ENCODE results near the gene TMX2. TPM values are rescaled to one million over a fixed set of nuclear protein-coding genes. Genes with fewer than 3 reads are reported as not detected.
A peak's percentile ranks its signal among the peaks of the same experiment; 100 is the strongest.

TMX2 gene, protein sequence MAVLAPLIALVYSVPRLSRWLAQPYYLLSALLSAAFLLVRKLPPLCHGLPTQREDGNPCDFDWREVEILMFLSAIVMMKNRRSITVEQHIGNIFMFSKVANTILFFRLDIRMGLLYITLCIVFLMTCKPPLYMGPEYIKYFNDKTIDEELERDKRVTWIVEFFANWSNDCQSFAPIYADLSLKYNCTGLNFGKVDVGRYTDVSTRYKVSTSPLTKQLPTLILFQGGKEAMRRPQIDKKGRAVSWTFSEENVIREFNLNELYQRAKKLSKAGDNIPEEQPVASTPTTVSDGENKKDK
- total RNA-seq, result 100 to 1,000 TPM in 2 of 9 donors, 10 to 100 TPM in 7; 63.0 to 180 (median 93.0) TPM
- polyA plus RNA-seq, result 100 to 1,000 TPM in 1 of 3 donors, 10 to 100 TPM in 2; 47.0 to 210 (median 57.4) TPM
- long read RNA-seq, donor 1, transcript TMX2-201 (8 exons, 1,631 nt), result major isoform, 55 of 241 reads
- long read RNA-seq, donor 1, partial matches to known transcripts, result 180 of 241 reads
- long read RNA-seq, donor 1, other reads (novel, unspliced or antisense), result 0 of 241 reads
- long read RNA-seq, donor 2, transcript TMX2-201 (8 exons, 1,631 nt), result major isoform, 31 of 35 reads
- long read RNA-seq, donor 2, partial matches to known transcripts, result 0 of 35 reads
- long read RNA-seq, donor 2, other reads (novel, unspliced or antisense), result 0 of 35 reads
- long read RNA-seq, donor 3, transcript TMX2-201 (8 exons, 1,631 nt), result major isoform, 37 of 40 reads
- long read RNA-seq, donor 3, partial matches to known transcripts, result 0 of 40 reads
- long read RNA-seq, donor 3, other reads (novel, unspliced or antisense), result 0 of 40 reads
- long read RNA-seq, donor 4, transcript TMX2-201 (8 exons, 1,631 nt), result major isoform, 52 of 61 reads
- long read RNA-seq, donor 4, partial matches to known transcripts, result 2 of 61 reads
- long read RNA-seq, donor 4, other reads (novel, unspliced or antisense), result 3 of 61 reads
- long read RNA-seq, donor 5, transcript TMX2-202 (7 exons, 1,521 nt), result minor isoform, 8 of 110 reads
- long read RNA-seq, donor 5, transcript TMX2-201 (8 exons, 1,631 nt), result major isoform, 85 of 110 reads
- long read RNA-seq, donor 5, partial matches to known transcripts, result 4 of 110 reads
- long read RNA-seq, donor 5, other reads (novel, unspliced or antisense), result 11 of 110 reads
- long read RNA-seq, donor 6, transcript TMX2-201 (8 exons, 1,631 nt), result major isoform, 35 of 41 reads
- long read RNA-seq, donor 6, partial matches to known transcripts, result 0 of 41 reads
- long read RNA-seq, donor 6, other reads (novel, unspliced or antisense), result 1 of 41 reads
- long read RNA-seq, donor 7, transcript TMX2-201 (8 exons, 1,631 nt), result major isoform, 19 of 22 reads
- long read RNA-seq, donor 7, partial matches to known transcripts, result 0 of 22 reads
- long read RNA-seq, donor 7, other reads (novel, unspliced or antisense), result 0 of 22 reads
- long read RNA-seq, donor 8, transcript TMX2-201 (8 exons, 1,631 nt), result major isoform, 45 of 47 reads
- long read RNA-seq, donor 8, partial matches to known transcripts, result 0 of 47 reads
- long read RNA-seq, donor 8, other reads (novel, unspliced or antisense), result 0 of 47 reads
- long read RNA-seq, donor 9, transcript TMX2-201 (8 exons, 1,631 nt), result major isoform, 31 of 125 reads
- long read RNA-seq, donor 9, partial matches to known transcripts, result 94 of 125 reads
- long read RNA-seq, donor 9, other reads (novel, unspliced or antisense), result 0 of 125 reads
- long read RNA-seq, donor 10, transcript TMX2-201 (8 exons, 1,631 nt), result major isoform, 20 of 22 reads
- long read RNA-seq, donor 10, partial matches to known transcripts, result 0 of 22 reads
- long read RNA-seq, donor 10, other reads (novel, unspliced or antisense), result 0 of 22 reads

DNA sequence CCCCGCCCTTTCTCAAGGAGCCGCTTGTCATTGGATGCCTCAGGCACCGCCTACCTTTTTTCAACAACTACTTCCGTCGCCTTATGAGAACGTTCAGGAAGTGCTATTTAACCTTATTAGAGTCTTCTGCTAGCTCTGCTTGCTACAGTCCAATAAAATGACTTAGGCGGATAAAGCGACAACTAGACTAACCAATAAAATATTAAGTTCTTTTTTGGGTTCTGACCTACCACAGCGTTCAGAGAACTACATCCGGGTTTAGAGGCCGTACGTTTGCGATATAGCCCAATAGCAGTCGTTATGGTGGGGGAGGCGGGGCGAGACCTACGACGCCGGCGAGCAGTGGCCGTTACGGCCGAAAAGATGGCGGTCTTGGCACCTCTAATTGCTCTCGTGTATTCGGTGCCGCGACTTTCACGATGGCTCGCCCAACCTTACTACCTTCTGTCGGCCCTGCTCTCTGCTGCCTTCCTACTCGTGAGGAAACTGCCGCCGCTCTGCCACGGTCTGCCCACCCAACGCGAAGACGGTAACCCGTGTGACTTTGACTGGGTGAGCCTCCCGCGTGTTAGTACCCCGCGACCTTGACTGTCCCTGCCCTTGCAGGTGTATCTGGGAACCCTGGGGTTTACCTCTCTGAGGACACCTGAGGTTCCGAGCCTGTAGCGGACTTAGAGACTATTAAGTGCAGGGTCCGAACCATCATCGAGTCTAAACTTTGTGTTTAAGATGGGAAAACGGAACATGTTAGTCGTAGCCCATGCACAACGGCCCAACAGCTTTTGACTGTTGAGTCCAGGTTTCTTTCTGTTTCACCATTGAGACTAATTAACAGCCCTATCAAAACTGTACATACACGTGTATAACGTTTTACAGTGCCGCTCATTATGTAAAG lies at the start of gene TMX2:
TSS of gene TMX2 (plus strand) at position 338 of the 895 bp plus-strand sequence. CDS start at position 364, 26 bp downstream.
- peaks cover 11 to 38% of the 10 kb centered on the region in 2 donors for H3K4me1 ChIP-seq (replicated peaks in 1 of 2)
- 0 to 1% (median 0%) methylated on average over 29 to 53 of the region's 53 CpGs for whole genome bisulfite sequencing, 4 donors
- H3K27ac ChIP-seq, result peak within 1 kb of the TSS; percentile 49 to 94 (median 86)
- peak in 1 of 2 donors; percentile 30 for TF ChIP-seq POLR2A (IDR thresholded peaks at IDR 0.05)
- TF ChIP-seq, protein P1, sequence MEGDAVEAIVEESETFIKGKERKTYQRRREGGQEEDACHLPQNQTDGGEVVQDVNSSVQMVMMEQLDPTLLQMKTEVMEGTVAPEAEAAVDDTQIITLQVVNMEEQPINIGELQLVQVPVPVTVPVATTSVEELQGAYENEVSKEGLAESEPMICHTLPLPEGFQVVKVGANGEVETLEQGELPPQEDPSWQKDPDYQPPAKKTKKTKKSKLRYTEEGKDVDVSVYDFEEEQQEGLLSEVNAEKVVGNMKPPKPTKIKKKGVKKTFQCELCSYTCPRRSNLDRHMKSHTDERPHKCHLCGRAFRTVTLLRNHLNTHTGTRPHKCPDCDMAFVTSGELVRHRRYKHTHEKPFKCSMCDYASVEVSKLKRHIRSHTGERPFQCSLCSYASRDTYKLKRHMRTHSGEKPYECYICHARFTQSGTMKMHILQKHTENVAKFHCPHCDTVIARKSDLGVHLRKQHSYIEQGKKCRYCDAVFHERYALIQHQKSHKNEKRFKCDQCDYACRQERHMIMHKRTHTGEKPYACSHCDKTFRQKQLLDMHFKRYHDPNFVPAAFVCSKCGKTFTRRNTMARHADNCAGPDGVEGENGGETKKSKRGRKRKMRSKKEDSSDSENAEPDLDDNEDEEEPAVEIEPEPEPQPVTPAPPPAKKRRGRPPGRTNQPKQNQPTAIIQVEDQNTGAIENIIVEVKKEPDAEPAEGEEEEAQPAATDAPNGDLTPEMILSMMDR (IDR thresholded peaks at IDR 0.05), result no peak
- no peaks in the 10 kb centered on the region for H3K27me3 ChIP-seq
- H3K9me3 ChIP-seq (replicated peaks in 1 of 3), result no peaks in the 10 kb centered on the region
- peak within 1 kb of the TSS; percentile 83 to 97 (median 90) for H3K4me3 ChIP-seq
- intact Hi-C loops (cut with DNase I), result no loop called here
- peak; percentile 92 to 98 (median 96) for DNase-seq
- H3K36me3 ChIP-seq (replicated peaks in 1 of 2), result no peaks in the 10 kb centered on the region

DNA sequence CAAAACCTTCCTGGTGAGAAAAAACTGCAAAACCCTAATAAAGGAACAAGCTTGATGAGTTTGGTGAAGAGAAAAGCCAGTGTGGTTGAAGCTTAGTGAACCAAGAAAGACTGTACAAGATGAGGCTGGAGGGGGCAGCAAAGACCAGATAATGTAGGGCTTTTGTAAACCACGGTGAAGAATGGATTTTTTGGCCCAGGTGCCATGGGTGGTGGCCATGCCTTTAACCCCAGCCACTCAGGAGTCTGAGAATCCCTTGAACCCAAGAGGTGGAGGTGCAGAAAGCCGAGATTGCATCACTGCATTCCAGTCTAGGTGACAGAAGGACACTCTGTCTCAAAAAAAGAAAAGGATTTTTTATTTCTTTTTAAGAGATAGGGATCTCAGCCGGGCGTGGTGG lies 49.5 kb upstream of the TMX2 start:
- H3K4me1 ChIP-seq (replicated peaks in 1 of 2), result peaks cover 4 to 18% of the 10 kb centered on the region in 2 donors
- no peak for TF ChIP-seq POLR2A (IDR thresholded peaks at IDR 0.05)
- TF ChIP-seq, protein P1 (IDR thresholded peaks at IDR 0.05), result no peak
- H3K36me3 ChIP-seq (replicated peaks in 1 of 2), result peaks cover 0 to 34% of the 10 kb centered on the region in 2 donors
- intact Hi-C loops (cut with DNase I), result no loop called here
- no peaks in the 10 kb centered on the region for H3K9me3 ChIP-seq (replicated peaks in 1 of 3)
- H3K27ac ChIP-seq, result no peak overlapping the region
- H3K27me3 ChIP-seq, result no peaks in the 10 kb centered on the region
- peak in 1 of 7 donors; percentile 32 for DNase-seq
- no peak overlapping the region for H3K4me3 ChIP-seq
- 47 to 68% (median 61%) methylated on average over 4 of the region's 4 CpGs for WGBS, 4 donors

DNA sequence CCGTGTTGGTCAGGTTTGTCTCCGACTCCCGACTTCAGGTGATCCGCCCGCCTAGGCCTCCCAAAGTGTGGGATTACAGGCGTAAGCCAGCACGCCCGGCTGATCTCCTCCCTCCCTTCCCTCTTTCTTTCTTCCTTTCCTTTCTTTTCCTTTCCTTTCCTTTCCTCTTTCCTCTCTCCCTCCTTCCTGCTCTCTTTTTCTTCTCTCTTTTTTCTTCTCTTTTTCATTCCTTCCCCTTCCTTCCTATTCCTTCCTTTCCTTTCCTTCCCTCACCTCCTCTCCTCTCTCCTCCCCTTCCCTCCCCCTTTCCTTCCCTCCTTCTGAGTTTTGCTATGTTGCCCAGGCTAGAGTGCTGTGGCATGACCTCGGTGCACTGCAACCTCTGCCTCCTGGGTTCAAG lies 48.4 kb upstream of the TMX2 start:
- H3K36me3 ChIP-seq (replicated peaks in 1 of 2), result peaks cover 0 to 34% of the 10 kb centered on the region in 2 donors
- peaks cover 2 to 12% of the 10 kb centered on the region in 2 donors for H3K4me1 ChIP-seq (replicated peaks in 1 of 2)
- H3K9me3 ChIP-seq (replicated peaks in 1 of 3), result no peaks in the 10 kb centered on the region
- no peak overlapping the region for H3K27ac ChIP-seq
- no peak for DNase-seq
- H3K4me3 ChIP-seq, result no peak overlapping the region
- TF ChIP-seq, protein P1 (IDR thresholded peaks at IDR 0.05), result no peak
- no peak for TF ChIP-seq POLR2A (IDR thresholded peaks at IDR 0.05)
- intact Hi-C loops (cut with DNase I), result no loop called here
- H3K27me3 ChIP-seq, result no peaks in the 10 kb centered on the region
- 77 to 92% (median 81%) methylated on average over 9 of the region's 9 CpGs for WGBS, 4 donors

Data from adrenal gland (tissue), 19 donors.